MM.1S (cell line): ENCODE data around the gene LEF1.

Experiments used
- CTCF ChIP-seq: fragments of 300-600 bp; sonication (generic); IDR thresholded peaks from 2 replicates; pipeline ENCODE4 v1.5.1; 2016; ENCODE audit warnings: antibody characterized with exemption, low read length, mixed read lengths
- EZH2phosphoT487 ChIP-seq: fragments of 300-600 bp; sonication (generic); IDR thresholded peaks from 2 replicates; pipeline ENCODE4 v1.6.1; 2018; ENCODE audit warnings: antibody characterized with exemption, low read length

GRCh38 chr4:108139089-108139488 lies 29.6 kb downstream of the LEF1 start:
- no peak for TF ChIP-seq CTCF
- no peak for TF ChIP-seq EZH2phosphoT487
